Measurements from ENCODE around the gene TRIO. TPM values are rescaled to one million over a fixed set of nuclear protein-coding genes. Genes with fewer than 3 reads are reported as not detected.

TRIO gene
- total RNA-seq, 1 donor from 2014 or later = 170 TPM

- no peak for DNase-seq (ENCODE audit: low read depth)
- H3K4me3 ChIP-seq (ENCODE audit: low read depth, low read length) = peak overlapping the region; percentile 53
- no peak for TF ChIP-seq CTCF (conservative IDR thresholded peaks at IDR 0.05; ENCODE audit: low read depth, low read length)
These were observed 297.1 kb downstream of the TRIO start for GRCh38 chr5:14440223-14440581.

GRCh38 chr5:14440582-14441431, 297.7 kb downstream of the TRIO start:
- H3K4me3 ChIP-seq (ENCODE audit: low read depth, low read length) = peak overlapping the region; percentile 53
- no peak for TF ChIP-seq CTCF (conservative IDR thresholded peaks at IDR 0.05; ENCODE audit: low read depth, low read length)
- DNase-seq (ENCODE audit: low read depth) = no peak

GRCh38 chr5:14441641-14442040, 298.5 kb downstream of the TRIO start:
- H3K4me3 ChIP-seq (ENCODE audit: low read depth, low read length) = peak overlapping the region; percentile 53
- no peak for DNase-seq (ENCODE audit: low read depth)
- TF ChIP-seq CTCF (conservative IDR thresholded peaks at IDR 0.05; ENCODE audit: low read depth, low read length) = no peak

DNA sequence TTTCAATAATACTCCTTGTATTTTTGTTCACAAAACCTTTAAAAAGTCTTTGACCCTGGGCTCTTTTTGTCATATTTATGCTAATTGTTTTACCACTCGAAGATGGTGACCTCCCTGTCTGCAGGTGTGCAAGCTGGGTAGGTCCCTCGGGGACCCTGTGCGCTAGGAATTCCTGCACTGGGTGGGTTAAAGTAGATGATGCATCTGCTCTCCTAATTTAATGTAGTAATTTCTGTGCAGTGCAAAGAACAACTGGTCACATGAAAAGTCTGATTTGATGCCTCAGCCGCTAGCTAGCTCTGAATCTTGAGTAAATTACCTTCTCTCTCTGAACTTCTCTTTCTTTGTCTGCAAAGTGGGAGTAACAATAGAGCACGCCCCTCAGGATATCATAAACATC, 299.4 kb downstream of the TRIO start:
- no peak for TF ChIP-seq CTCF (conservative IDR thresholded peaks at IDR 0.05; ENCODE audit: low read depth, low read length)
- no peak for DNase-seq (ENCODE audit: low read depth)
- H3K4me3 ChIP-seq (ENCODE audit: low read depth, low read length) = no peak overlapping the region

DNA sequence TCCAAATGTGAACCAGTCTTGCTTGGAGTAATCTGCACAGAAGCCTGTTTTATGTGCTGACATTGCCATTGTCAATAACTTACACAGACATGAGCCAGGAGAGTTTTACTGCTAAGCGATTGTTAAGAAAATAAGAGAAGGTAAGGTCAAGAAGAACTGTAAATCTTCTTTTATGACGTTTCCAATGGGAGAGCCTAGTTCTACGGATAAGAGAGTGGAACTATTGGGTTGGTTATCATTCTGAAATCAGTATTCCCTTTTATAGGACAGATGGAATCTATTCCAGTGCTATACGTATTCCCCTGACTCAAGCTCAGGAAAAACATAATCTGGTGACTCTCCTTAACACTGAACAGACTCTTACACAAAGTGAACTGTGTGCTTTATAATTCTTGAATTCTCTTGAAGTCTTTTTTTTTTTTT, 300.5 kb downstream of the TRIO start:
- TF ChIP-seq CTCF (conservative IDR thresholded peaks at IDR 0.05; ENCODE audit: low read depth, low read length) = no peak
- DNase-seq (ENCODE audit: low read depth) = no peak
- H3K4me3 ChIP-seq (ENCODE audit: low read depth, low read length) = no peak overlapping the region

DNA sequence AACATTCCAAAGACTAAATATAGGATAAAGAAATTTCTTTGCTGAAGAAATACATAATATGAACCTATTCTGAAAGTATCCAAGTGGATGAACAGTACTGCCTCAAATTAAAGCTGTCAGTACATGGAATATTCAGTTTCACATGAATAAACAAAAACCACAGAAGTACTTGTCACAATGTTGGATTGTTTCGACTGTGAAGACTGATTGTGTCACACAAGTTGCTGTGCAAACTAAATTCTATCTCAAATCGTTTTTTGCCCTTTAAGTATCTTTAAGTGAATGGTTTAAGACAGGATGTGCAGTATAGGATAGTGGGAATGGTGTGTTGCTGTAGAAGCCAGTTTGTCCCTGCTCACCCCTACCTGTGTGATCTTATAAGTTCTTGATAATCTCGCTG, 301.0 kb downstream of the TRIO start:
- DNase-seq (ENCODE audit: low read depth) = no peak
- no peak overlapping the region for H3K4me3 ChIP-seq (ENCODE audit: low read depth, low read length)
- TF ChIP-seq CTCF (conservative IDR thresholded peaks at IDR 0.05; ENCODE audit: low read depth, low read length) = no peak

DNA sequence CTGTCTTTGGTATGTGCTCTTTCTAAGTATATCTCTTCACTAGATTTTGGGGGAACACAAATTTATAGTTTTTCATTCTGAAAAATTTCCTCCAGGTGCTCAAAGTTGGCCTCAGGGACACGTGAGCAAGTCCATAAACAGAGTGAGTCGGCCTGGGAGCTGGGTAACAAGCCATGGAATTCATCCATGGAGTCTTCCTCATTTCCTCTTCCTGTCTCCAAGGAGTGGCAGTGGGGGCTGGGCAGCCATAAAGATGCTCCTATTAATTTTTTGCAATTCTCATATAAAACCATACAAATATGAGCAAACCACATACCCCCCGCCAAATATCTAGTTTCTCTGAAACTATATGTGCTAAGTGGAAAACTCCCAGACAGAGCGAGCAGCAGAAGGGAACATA, 301.9 kb downstream of the TRIO start:
- no peak for DNase-seq (ENCODE audit: low read depth)
- no peak for TF ChIP-seq CTCF (conservative IDR thresholded peaks at IDR 0.05; ENCODE audit: low read depth, low read length)
- no peak overlapping the region for H3K4me3 ChIP-seq (ENCODE audit: low read depth, low read length)
